ENCODE results near the gene TMPRSS2. TPM values are rescaled to one million over a fixed set of nuclear protein-coding genes. Genes with fewer than 3 reads are reported as not detected.

The TMPRSS2 gene
- total and polyA plus RNA-seq, 9 of the 15 experiments (the other 6 are each of a cell fraction or from before 2014, with no cell fraction given): 0.20 TPM; not detected in 8

DNA sequence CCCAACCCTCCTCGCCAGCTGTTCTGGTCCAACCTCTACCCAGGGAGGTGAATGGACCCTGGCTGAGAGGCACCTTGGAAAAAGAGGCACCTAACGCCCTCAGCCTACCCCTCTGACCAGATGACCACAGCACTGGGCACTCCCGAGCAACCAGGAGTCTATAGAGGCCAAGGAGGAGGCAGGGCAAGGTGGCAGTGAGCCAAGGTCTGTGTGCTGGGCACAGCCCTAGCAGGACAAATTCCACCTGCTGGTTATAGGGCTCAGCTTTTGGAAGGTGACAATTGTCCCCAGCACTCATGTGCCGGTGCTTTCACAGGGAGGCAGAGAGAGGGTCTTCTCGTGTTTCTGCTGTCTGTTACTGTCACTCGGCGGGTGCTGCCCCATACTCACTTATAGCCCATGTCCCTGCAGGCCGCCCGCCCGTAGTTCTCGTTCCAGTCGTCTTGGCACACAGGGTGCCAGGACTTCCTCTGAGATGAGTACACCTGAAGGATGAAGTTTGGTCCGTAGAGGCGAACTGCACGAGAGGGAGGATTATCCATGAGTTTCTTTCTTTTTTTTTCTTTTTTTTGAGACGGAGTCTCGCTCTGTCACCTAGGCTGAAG, 27.8 kb downstream of the TMPRSS2 start (continued):
- TF ChIP-seq ZSCAN32 (CRISPR knock-in tag; IDR thresholded peaks at IDR 0.05): no peak
- no peak for TF ChIP-seq CCNT2 (IDR thresholded peaks at IDR 0.05; ENCODE audit: borderline replicate concordance, extremely low read depth, insufficient read length, low read depth, low read length)

- no peak overlapping the region for H3K27ac ChIP-seq (ENCODE audit: extremely low read depth, low read depth, low read length)
- in situ Hi-C loops (cut with MboI) (no loop called here), intact Hi-C loops (cut with micrococcal nuclease) (no loop called here)
- FAIRE-seq (no peak), ATAC-seq (no peak), DNase-seq (ENCODE audit: extremely low read depth in 1 of 4, low spot score in 3 of 4) (no peak)
- H4K20me1 ChIP-seq (replicated peaks; ENCODE audit: control insufficient read depth, insufficient read depth, low read length): no peaks in the 10 kb centered on the region
- H3K9ac ChIP-seq (ENCODE audit: insufficient read depth in 1 of 2, low read depth in 2 of 2, low read length in 2 of 2): no peak overlapping the region
- H2AFZ ChIP-seq (ENCODE audit: low read depth, low read length): no peak overlapping the region
- H3K9me3 ChIP-seq (replicated peaks; ENCODE audit: control insufficient read depth, insufficient read depth, low read depth, low read length): no peaks in the 10 kb centered on the region
- H3K4me1 ChIP-seq (replicated peaks in 1 of 2; ENCODE audit: control insufficient read depth in 2 of 2, insufficient read depth in 2 of 2, low read length in 2 of 2): no peaks in the 10 kb centered on the region
- no peak overlapping the region for H3K4me3 ChIP-seq
- BruUV-seq (replicated peaks): no TSS peak
- H3K36me3 ChIP-seq (ENCODE audit: control insufficient read depth, insufficient read depth, low read length): no peaks in the 10 kb centered on the region
- ChIA-PET CTCF (ENCODE audit: low intra/inter-chr PET ratio) (no interaction called here), POLR2A (interaction anchor here (0.5 to 1.1 kb wide), 2 partner anchors 11 to 83 kb away, joined by 3 read pairs; no protein-coding TSS in a partner anchor)
- H3K4me2 ChIP-seq (ENCODE audit: insufficient read depth, low read length): no peak overlapping the region
- H3K79me2 ChIP-seq (ENCODE audit: control insufficient read depth, insufficient read depth, low read length): no peaks in the 10 kb centered on the region
- H3K9me1 ChIP-seq (ENCODE audit: control insufficient read depth, insufficient read depth, low read length): no peaks in the 10 kb centered on the region
- peaks cover 18 to 32% of the 10 kb centered on the region in 2 experiments; a peak in 4 of 5 replicates for H3K27me3 ChIP-seq (ENCODE audit: control insufficient read depth in 2 of 2, insufficient read depth in 2 of 2, low read length in 2 of 2)
- WGBS (ENCODE audit: insufficient coverage, low coverage, missing lambda C conversion rate): 2% methylated on average over 8 of the region's 8 CpGs
- TF ChIP-seq RBM22 (IDR thresholded peaks at IDR 0.05; ENCODE audit: low read depth, low read length, poor library complexity, severe bottlenecking) (no peak), ZZZ3 (IDR thresholded peaks at IDR 0.05) (no peak), MAFK (IDR thresholded peaks at IDR 0.05; ENCODE audit: low read length) (no peak), CBX1 (IDR thresholded peaks at IDR 0.05; ENCODE audit: low read depth) (no peak), ARID4B (CRISPR knock-in tag; IDR thresholded peaks at IDR 0.05) (no peak), ZNF274 (IDR thresholded peaks at IDR 0.05; ENCODE audit: borderline replicate concordance, low read depth, low read length) (no peak), EZH2 (IDR thresholded peaks at IDR 0.05; ENCODE audit: borderline replicate concordance, low read depth, low read length) (no peak), YBX1 (IDR thresholded peaks at IDR 0.05) (no peak), ARNT (IDR thresholded peaks at IDR 0.05) (no peak), ZNF518B (CRISPR knock-in tag; IDR thresholded peaks at IDR 0.05) (no peak)
- TF ChIP-seq, protein P1, sequence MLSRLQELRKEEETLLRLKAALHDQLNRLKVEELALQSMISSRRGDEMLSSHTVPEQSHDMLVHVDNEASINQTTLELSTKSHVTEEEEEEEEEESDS (CRISPR knock-in tag; IDR thresholded peaks at IDR 0.05): no peak
These were observed 28.3 kb downstream of the TMPRSS2 start for GRCh38 chr21:41479686-41480085.
